ENCODE results near the gene TSPO.

- TF ChIP-seq CTCF (IDR thresholded peaks at IDR 0.05): no peak
- TF ChIP-seq ZFX (IDR thresholded peaks at IDR 0.05; ENCODE audit: borderline replicate concordance): no peak
Observed at GRCh38 chr22:43199541-43199940, 48.2 kb downstream of the TSPO start.

All from 22Rv1 (cell line).